Liver (tissue), 9 donors: ENCODE data around the gene CELF5. TPM values are rescaled to one million over a fixed set of nuclear protein-coding genes. Genes with fewer than 3 reads are reported as not detected.
"Not testable (repeated sequence)": the region's sequence is repeated elsewhere in the genome, so short reads cannot be mapped to it uniquely, and the experiment has no call there.

Source experiments
- DNase-seq: peaks from one replicate; pipeline ENCODE4 v3.0.0-alpha.2; 2017; ENCODE audit warnings: low spot score
- H3K27ac ChIP-seq, 2 donors: one replicate each; pipeline ENCODE4 v1.7.0; 2013; ENCODE audit warnings: inconsistent platforms in 2 of 2, low read length in 2 of 2, control low read depth in 1 of 2, low read depth in 1 of 2, mild to moderate bottlenecking in 1 of 2
- H3K27me3 ChIP-seq, 4 donors: one replicate each; pipeline versions ENCODE4 v1.6.1 to v1.7.0; 2013; ENCODE audit warnings: low read length in 3 of 4, inconsistent platforms in 1 of 4, mild to moderate bottlenecking in 1 of 4, moderate library complexity in 1 of 4; ENCODE audit not compliant: control insufficient read depth in 4 of 4, insufficient read depth in 4 of 4
- H3K36me3 ChIP-seq, 4 donors: one replicate each; pipeline versions ENCODE4 v1.6.1 to v1.7.0; 2013; ENCODE audit warnings: low read length in 3 of 4, mild to moderate bottlenecking in 3 of 4, low read depth in 1 of 4, moderate library complexity in 1 of 4; ENCODE audit not compliant: control insufficient read depth in 4 of 4, insufficient read depth in 3 of 4
- H3K4me1 ChIP-seq, 4 donors: one replicate each; pipeline versions ENCODE4 v1.6.1 to v1.7.0; 2013; ENCODE audit warnings: low read length in 3 of 4, mild to moderate bottlenecking in 3 of 4, moderate library complexity in 1 of 4; ENCODE audit not compliant: control insufficient read depth in 4 of 4, insufficient read depth in 4 of 4
- H3K4me3 ChIP-seq, 3 donors: one replicate each; pipeline versions ENCODE4 v1.6.1 to v1.7.0; 2013; ENCODE audit warnings: low read length in 3 of 3, control low read depth in 1 of 3, low read depth in 1 of 3, mild to moderate bottlenecking in 1 of 3
- H3K9ac ChIP-seq, 2 donors: one replicate each; pipeline ENCODE4 v1.7.0; 2013; ENCODE audit warnings: low read length in 2 of 2, mild to moderate bottlenecking in 2 of 2, moderate library complexity in 2 of 2, control low read depth in 1 of 2, low read depth in 1 of 2
- H3K9me3 ChIP-seq, 4 donors: one replicate each; pipeline versions ENCODE4 v1.6.1 to v1.7.0; 2013; ENCODE audit warnings: low read length in 3 of 4; ENCODE audit not compliant: control insufficient read depth in 4 of 4
- ATF3 ChIP-seq: IDR thresholded peaks from 2 replicates; pipeline ENCODE4 v1.6.1; 2016; ENCODE audit warnings: antibody characterized with exemption
- CTCF ChIP-seq: fragments of 150-350 bp; IDR thresholded peaks from 2 replicates; pipeline ENCODE4 v1.5.1; 2017; ENCODE audit warnings: improper control_type of control experiment, low read depth, low read length; ENCODE audit not compliant: missing input control
- EGR1 ChIP-seq, 2 donors: IDR thresholded peaks; 2 replicates each; pipeline ENCODE4 v1.6.1; 2016 to 2018; ENCODE audit warnings: antibody characterized with exemption in 2 of 2, low read depth in 2 of 2
- FOXA2 ChIP-seq: IDR thresholded peaks from 2 replicates; pipeline ENCODE4 v1.6.1; 2016; ENCODE audit warnings: antibody characterized with exemption
- GABPA ChIP-seq, 2 donors: IDR thresholded peaks in 1 of 2; conservative IDR thresholded peaks in 1 of 2; 2 replicates each; pipeline ENCODE4 v1.6.1; 2016; ENCODE audit warnings: antibody characterized with exemption in 2 of 2, mild to moderate bottlenecking in 1 of 2, moderate library complexity in 1 of 2
- HNF4A ChIP-seq, 2 donors: conservative IDR thresholded peaks; 2 replicates each; pipeline ENCODE4 v1.6.1; 2016; ENCODE audit warnings: antibody characterized with exemption in 2 of 2, mild to moderate bottlenecking in 2 of 2
- HNF4G ChIP-seq: IDR thresholded peaks from 2 replicates; pipeline ENCODE4 v1.6.1; 2016; ENCODE audit warnings: antibody characterized with exemption
- JUND ChIP-seq, 2 donors: IDR thresholded peaks; 2 replicates each; pipeline ENCODE4 v1.6.1; 2016; ENCODE audit warnings: antibody characterized with exemption in 2 of 2
- MAX ChIP-seq: IDR thresholded peaks from 2 replicates; pipeline ENCODE4 v1.6.1; 2016; ENCODE audit warnings: antibody characterized with exemption
- NR2F2 ChIP-seq: IDR thresholded peaks from 2 replicates; pipeline ENCODE4 v1.6.1; 2016; ENCODE audit warnings: antibody characterized with exemption
- RAD21 ChIP-seq, 2 donors: IDR thresholded peaks; 2 replicates each; pipeline ENCODE4 v1.6.1; 2016; ENCODE audit warnings: antibody characterized with exemption in 2 of 2, mild to moderate bottlenecking in 2 of 2
- REST ChIP-seq: IDR thresholded peaks from 2 replicates; pipeline ENCODE4 v1.6.1; 2016; ENCODE audit warnings: antibody characterized with exemption, mild to moderate bottlenecking
- RXRA ChIP-seq, 2 donors: IDR thresholded peaks; 2 replicates each; pipeline ENCODE4 v1.6.1; 2017 to 2018; ENCODE audit warnings: antibody characterized with exemption in 2 of 2, mild to moderate bottlenecking in 1 of 2
- SP1 ChIP-seq: IDR thresholded peaks from 2 replicates; pipeline ENCODE4 v1.6.1; 2018; ENCODE audit warnings: antibody characterized with exemption, mild to moderate bottlenecking
- TAF1 ChIP-seq: conservative IDR thresholded peaks from 2 replicates; pipeline ENCODE4 v1.6.1; 2016; ENCODE audit warnings: antibody characterized with exemption, mild to moderate bottlenecking
- YY1 ChIP-seq: IDR thresholded peaks from 2 replicates; pipeline ENCODE4 v1.6.1; 2016; ENCODE audit warnings: antibody characterized with exemption, mild to moderate bottlenecking
- WGBS: extraction: QIAGEN DNeasy Blood & Tissue Kit; methylation state at CpG from one replicate; pipeline ENCODE4 v1.1.7; 2013; 5-methylcytosine and 5-hydroxymethylcytosine counted together
- polyA plus RNA-seq, 2 donors: library from polyadenylated mRNA; stranded (reverse) in 1 of 2; unstranded in 1 of 2; fragments of 200-250 nt in 1 of 2; fragments of >200 nt in 1 of 2; fragmentation: Nextera tagmentation in 1 of 2; extraction: Ambion mirVana in 1 of 2; gene quantifications; one replicate each; pipeline versions ENCODE4 v1.2.1 to v1.2.3, GENCODE V29; 2013 to 2015
- total RNA-seq, 2 donors: library from RNA; depleted of rRNA; stranded (reverse); fragments of >200 nt; gene quantifications; one replicate each; pipeline ENCODE4 v1.2.3, GENCODE V29; 2014
- donor health status: healthy.
- donor health status: healthy.
- donor health status: healthy.
- donor health status: healthy.
- donor health status: healthy.

The CELF5 gene
- total and polyA plus RNA-seq, 4 donors, result 0.06 to 0.50 (median 0.26) TPM

DNA sequence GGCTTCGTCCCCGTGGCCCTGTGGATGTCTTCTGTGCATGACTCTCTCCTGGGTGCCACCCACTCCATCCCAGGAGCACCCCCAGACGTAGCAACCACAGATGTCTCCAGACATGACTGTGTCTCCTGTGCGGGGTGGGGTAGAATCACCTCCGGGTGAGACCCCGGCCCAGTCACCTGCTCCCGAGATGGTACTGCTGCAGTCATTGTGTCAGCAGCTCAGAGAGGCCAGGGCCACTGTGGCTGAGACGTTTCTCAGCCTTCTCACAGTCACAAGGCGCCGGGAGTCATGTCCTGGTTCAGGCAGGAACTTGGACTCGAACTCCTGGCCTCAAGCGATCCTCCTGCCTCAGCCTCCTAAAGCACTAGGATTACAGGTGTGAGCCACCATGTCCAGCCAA is 22.1 kb upstream of the CELF5 start:
- 93% methylated on average over 12 of the region's 12 CpGs for WGBS
- DNase-seq, result no peak
- no peak overlapping the region for H3K27ac ChIP-seq
- TF ChIP-seq GABPA (IDR thresholded peaks at IDR 0.05 in 1 of 2, conservative IDR thresholded peaks at IDR 0.05 in 1 of 2) (no peak), SP1 (no peak), HNF4G (no peak), NR2F2 (no peak), EGR1 (IDR thresholded peaks at IDR 0.05; ENCODE audit: low read depth in 2 of 2) (no peak), ATF3 (no peak), FOXA2 (no peak), CTCF (no peak), REST (no peak), JUND (IDR thresholded peaks at IDR 0.05) (no peak), RAD21 (IDR thresholded peaks at IDR 0.05) (no peak), RXRA (IDR thresholded peaks at IDR 0.05) (no peak)
- no peak overlapping the region for H3K4me3 ChIP-seq
- no peaks in the 10 kb centered on the region for H3K9me3 ChIP-seq
- H3K4me1 ChIP-seq, result no peaks in the 10 kb centered on the region
- no peaks in the 10 kb centered on the region for H3K27me3 ChIP-seq
- peaks cover 0 to 35% (median 11%) of the 10 kb centered on the region in 4 donors for H3K36me3 ChIP-seq
- H3K9ac ChIP-seq, result no peak overlapping the region

DNA sequence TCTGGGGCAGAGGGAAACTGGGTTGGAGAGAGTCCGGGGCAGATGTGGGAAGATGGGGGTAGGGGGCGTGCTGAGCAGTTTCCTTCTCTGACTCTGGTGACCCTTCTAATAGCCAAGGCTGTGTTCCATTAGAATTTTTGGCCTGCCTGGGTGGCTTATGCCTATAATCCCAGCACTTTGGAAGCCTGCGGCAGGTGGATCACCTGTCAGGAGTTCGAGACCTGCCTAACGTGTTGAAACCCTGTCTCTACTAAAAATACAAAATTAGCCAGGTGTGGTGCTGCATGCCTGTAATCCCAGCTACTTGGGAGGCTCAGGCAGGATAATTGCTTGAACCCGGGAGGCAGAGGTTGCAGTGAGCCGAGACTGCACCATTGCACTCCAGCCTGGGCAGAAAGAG is 21.6 kb upstream of the CELF5 start:
- 96% methylated on average over 7 of the region's 7 CpGs for WGBS
- H3K4me1 ChIP-seq, DNase-seq, H3K4me3 ChIP-seq, H3K9me3 ChIP-seq, H3K27ac ChIP-seq, H3K9ac ChIP-seq, H3K27me3 ChIP-seq: not testable (repeated sequence)
- peaks cover 0 to 40% (median 13%) of the 10 kb centered on the region in 4 donors for H3K36me3 ChIP-seq

- H3K4me3 ChIP-seq, result no peak overlapping the region
- H3K27ac ChIP-seq, result no peak overlapping the region
- 97% methylated on average over 43 of the region's 43 CpGs for WGBS
- H3K4me1 ChIP-seq, result no peaks in the 10 kb centered on the region
- no peaks in the 10 kb centered on the region for H3K9me3 ChIP-seq
- peaks cover 0 to 38% (median 14%) of the 10 kb centered on the region in 4 donors for H3K36me3 ChIP-seq
- no peaks in the 10 kb centered on the region for H3K27me3 ChIP-seq
- no peak overlapping the region for H3K9ac ChIP-seq
- DNase-seq, result no peak
- TF ChIP-seq EGR1 (IDR thresholded peaks at IDR 0.05; ENCODE audit: low read depth in 2 of 2), result no peak
- TF ChIP-seq NR2F2, result no peak
- TF ChIP-seq SP1, result no peak
- TF ChIP-seq REST, result no peak
- TF ChIP-seq RXRA (IDR thresholded peaks at IDR 0.05), result no peak
- TF ChIP-seq JUND (IDR thresholded peaks at IDR 0.05), result no peak
- TF ChIP-seq FOXA2, result no peak
- no peak for TF ChIP-seq HNF4G
- no peak for TF ChIP-seq MAX
- TF ChIP-seq TAF1, result no peak
- no peak for TF ChIP-seq GABPA (IDR thresholded peaks at IDR 0.05 in 1 of 2, conservative IDR thresholded peaks at IDR 0.05 in 1 of 2)
- no peak for TF ChIP-seq YY1
- no peak for TF ChIP-seq HNF4A (conservative IDR thresholded peaks at IDR 0.05)
- no peak for TF ChIP-seq ATF3
Observed at GRCh38 chr19:3203805-3204645, 20.4 kb upstream of the CELF5 start.
